DOHH2 (cell line): ENCODE measurements around the gene PTPA.

Source experiments
- H3F3A ChIP-seq: fragments of 200-600 bp; sonication (generic), shearing (Covaris generic); 2 replicates; pipeline ENCODE4 v1.6.0; 2016; ENCODE audit warnings: antibody characterized with exemption, mild to moderate bottlenecking; ENCODE audit not compliant: control insufficient read depth, insufficient read depth
- H3K27ac ChIP-seq: fragments of 200-600 bp; sonication (generic); 2 replicates; pipeline ENCODE4 v1.5.1; 2014; ENCODE audit warnings: low read depth, mild to moderate bottlenecking, low read length, moderate library complexity
- H3K27me3 ChIP-seq: fragments of 200-600 bp; sonication (generic); 2 replicates; pipeline ENCODE4 v1.6.1; 2014; ENCODE audit warnings: mild to moderate bottlenecking, low read length, mixed read lengths; ENCODE audit not compliant: control insufficient read depth
- H3K36me3 ChIP-seq: fragments of 200-600 bp; sonication (generic); 2 replicates; pipeline ENCODE4 v1.6.1; 2014; ENCODE audit warnings: mild to moderate bottlenecking, low read length, moderate library complexity, mixed read lengths; ENCODE audit not compliant: control insufficient read depth
- H3K4me1 ChIP-seq: fragments of 200-600 bp; sonication (generic); 2 replicates; pipeline ENCODE4 v1.6.1; 2014; ENCODE audit warnings: mild to moderate bottlenecking, low read length, mixed read lengths; ENCODE audit not compliant: control insufficient read depth
- H3K4me2 ChIP-seq: fragments of 200-600 bp; sonication (generic); 2 replicates; pipeline ENCODE4 v1.6.0; 2014; ENCODE audit warnings: mild to moderate bottlenecking, low read length, moderate library complexity
- H3K4me3 ChIP-seq: fragments of 200-600 bp; sonication (generic); 2 replicates; pipeline ENCODE4 v1.5.1; 2014; ENCODE audit warnings: mild to moderate bottlenecking, low read length, mixed read lengths
- H3K79me2 ChIP-seq: fragments of 200-600 bp; sonication (generic); 2 replicates; pipeline ENCODE4 v1.6.1; 2014; ENCODE audit warnings: mild to moderate bottlenecking, low read length, mixed read lengths; ENCODE audit not compliant: control insufficient read depth
- H3K9me2 ChIP-seq: fragments of 200-600 bp; sonication (generic); replicated peaks from 2 replicates; pipeline ENCODE4 v1.6.1; 2014; ENCODE audit warnings: mild to moderate bottlenecking, low read length, mixed read lengths; ENCODE audit not compliant: control insufficient read depth
- H3K9me3 ChIP-seq: fragments of 200-600 bp; sonication (generic); 2 replicates; pipeline ENCODE4 v1.6.1; 2014; ENCODE audit warnings: antibody characterized with exemption, low read length, mixed read lengths; ENCODE audit not compliant: control insufficient read depth, insufficient read depth
- H4K20me1 ChIP-seq: fragments of 200-600 bp; sonication (generic); 2 replicates; pipeline ENCODE4 v1.6.0; 2014; ENCODE audit warnings: low read depth, mild to moderate bottlenecking, antibody characterized with exemption, low read length, moderate library complexity; ENCODE audit not compliant: control insufficient read depth, insufficient read depth
- EZH2phosphoT487 ChIP-seq: fragments of 200-600 bp; sonication (generic); IDR thresholded peaks from 2 replicates; pipeline ENCODE4 v1.6.1; 2017; ENCODE audit warnings: borderline replicate concordance, mild to moderate bottlenecking, antibody characterized with exemption, low read length, moderate library complexity, mixed read lengths
- TF ChIP-seq, protein P1 (sequence below): fragments of 200-600 bp; sonication (generic); IDR thresholded peaks from one replicate; pipeline ENCODE4 v1.5.1; 2014; ENCODE audit warnings: antibody characterized with exemption, mild to moderate bottlenecking, low read depth, low read length; ENCODE audit not compliant: poor library complexity, severe bottlenecking

The PTPA gene

DNA sequence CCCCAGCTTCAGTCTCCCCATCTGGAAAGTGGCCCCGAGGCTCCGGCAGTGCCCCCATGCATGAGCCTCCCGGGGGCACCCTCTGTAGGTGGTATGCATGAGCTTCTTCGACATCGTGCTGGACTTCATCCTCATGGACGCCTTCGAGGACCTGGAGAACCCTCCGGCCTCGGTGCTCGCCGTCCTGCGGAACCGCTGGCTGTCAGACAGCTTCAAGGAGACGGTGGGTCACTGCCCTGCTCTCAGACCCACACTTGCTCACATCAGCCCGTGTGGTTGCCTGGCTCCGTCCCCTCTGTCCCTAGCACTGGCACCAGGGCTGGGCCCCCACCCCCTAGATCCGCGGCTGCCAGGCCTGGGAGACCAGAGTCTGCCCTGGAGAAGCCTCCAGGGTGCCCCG lies 43.1 kb upstream of the PTPA start:
- no peaks in the 10 kb centered on the region for H3K27me3 ChIP-seq
- no peaks in the 10 kb centered on the region for H3K9me3 ChIP-seq
- no peaks in the 10 kb centered on the region for H3K9me2 ChIP-seq
- peaks cover 8% of the 10 kb centered on the region; the same call in 1 of the 2 replicates for H3K36me3 ChIP-seq
- no peaks in the 10 kb centered on the region; the same call in 1 of the 2 replicates for H3K4me1 ChIP-seq
- TF ChIP-seq, protein P1, sequence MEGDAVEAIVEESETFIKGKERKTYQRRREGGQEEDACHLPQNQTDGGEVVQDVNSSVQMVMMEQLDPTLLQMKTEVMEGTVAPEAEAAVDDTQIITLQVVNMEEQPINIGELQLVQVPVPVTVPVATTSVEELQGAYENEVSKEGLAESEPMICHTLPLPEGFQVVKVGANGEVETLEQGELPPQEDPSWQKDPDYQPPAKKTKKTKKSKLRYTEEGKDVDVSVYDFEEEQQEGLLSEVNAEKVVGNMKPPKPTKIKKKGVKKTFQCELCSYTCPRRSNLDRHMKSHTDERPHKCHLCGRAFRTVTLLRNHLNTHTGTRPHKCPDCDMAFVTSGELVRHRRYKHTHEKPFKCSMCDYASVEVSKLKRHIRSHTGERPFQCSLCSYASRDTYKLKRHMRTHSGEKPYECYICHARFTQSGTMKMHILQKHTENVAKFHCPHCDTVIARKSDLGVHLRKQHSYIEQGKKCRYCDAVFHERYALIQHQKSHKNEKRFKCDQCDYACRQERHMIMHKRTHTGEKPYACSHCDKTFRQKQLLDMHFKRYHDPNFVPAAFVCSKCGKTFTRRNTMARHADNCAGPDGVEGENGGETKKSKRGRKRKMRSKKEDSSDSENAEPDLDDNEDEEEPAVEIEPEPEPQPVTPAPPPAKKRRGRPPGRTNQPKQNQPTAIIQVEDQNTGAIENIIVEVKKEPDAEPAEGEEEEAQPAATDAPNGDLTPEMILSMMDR: no peak
- no peak for TF ChIP-seq EZH2phosphoT487
- no peaks in the 10 kb centered on the region for H3K79me2 ChIP-seq
- no peak overlapping the region for H3K4me2 ChIP-seq
- no peak overlapping the region for H3K27ac ChIP-seq
- H3F3A ChIP-seq: no peaks in the 10 kb centered on the region
- no peak overlapping the region for H3K4me3 ChIP-seq
- no peaks in the 10 kb centered on the region for H4K20me1 ChIP-seq

DNA sequence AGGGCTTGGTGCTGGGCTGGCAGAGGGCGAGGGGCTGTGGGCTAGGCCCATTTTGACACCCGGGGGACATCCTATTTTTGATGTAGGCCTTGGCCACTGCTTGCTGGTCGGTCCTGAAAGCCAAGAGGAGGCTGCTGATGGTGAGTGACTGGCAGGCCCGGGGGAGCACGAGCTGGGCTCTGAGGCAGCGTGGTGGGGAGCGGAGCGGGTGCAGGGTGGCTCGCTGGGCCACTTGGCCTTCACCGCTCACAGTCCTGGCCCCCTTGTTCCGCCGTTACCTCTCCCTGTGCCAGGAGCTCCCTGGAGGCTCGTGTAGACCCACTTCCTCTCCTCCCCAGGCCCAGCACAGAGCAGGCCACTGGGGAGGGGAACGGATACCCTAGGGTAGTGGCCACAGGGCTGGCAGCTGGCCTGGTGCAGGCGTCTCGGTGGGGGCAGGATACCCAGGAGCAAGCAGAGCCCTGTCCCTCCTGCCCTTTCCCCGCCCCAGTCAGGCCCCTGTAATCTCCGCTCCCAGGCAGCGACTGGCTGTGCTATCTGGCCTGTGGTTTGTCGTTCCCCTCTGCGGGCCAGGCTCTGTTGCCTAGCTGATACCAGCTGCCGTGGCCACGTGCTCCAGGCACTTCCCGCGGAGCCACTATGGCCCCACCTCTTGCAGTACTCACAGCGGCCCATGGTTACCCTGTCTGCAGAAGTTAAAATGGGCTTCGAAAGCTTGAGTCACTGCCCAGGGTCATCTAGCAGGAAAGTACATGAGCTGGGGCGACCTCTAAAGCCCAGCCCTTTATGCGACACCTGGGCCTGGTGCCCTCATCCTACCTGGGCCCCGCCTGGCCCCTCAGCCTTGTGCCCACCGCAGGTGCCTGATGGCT lies 42.0 kb upstream of the PTPA start:
- H3K9me2 ChIP-seq: no peaks in the 10 kb centered on the region
- peaks cover 8% of the 10 kb centered on the region; the same call in 1 of the 2 replicates for H3K36me3 ChIP-seq
- no peaks in the 10 kb centered on the region for H3K79me2 ChIP-seq
- H3K27me3 ChIP-seq: no peaks in the 10 kb centered on the region
- no peaks in the 10 kb centered on the region for H4K20me1 ChIP-seq
- H3K9me3 ChIP-seq: no peaks in the 10 kb centered on the region
- H3K4me3 ChIP-seq: no peak overlapping the region
- H3F3A ChIP-seq: 0 out of 2 replicates have a peak, but pooled peaks cover 3% of the 10 kb centered on the region
- TF ChIP-seq, protein P1: no peak
- TF ChIP-seq EZH2phosphoT487: no peak
- no peaks in the 10 kb centered on the region; the same call in 1 of the 2 replicates for H3K4me1 ChIP-seq
- H3K4me2 ChIP-seq: no peak overlapping the region
- H3K27ac ChIP-seq: no peak overlapping the region

DNA sequence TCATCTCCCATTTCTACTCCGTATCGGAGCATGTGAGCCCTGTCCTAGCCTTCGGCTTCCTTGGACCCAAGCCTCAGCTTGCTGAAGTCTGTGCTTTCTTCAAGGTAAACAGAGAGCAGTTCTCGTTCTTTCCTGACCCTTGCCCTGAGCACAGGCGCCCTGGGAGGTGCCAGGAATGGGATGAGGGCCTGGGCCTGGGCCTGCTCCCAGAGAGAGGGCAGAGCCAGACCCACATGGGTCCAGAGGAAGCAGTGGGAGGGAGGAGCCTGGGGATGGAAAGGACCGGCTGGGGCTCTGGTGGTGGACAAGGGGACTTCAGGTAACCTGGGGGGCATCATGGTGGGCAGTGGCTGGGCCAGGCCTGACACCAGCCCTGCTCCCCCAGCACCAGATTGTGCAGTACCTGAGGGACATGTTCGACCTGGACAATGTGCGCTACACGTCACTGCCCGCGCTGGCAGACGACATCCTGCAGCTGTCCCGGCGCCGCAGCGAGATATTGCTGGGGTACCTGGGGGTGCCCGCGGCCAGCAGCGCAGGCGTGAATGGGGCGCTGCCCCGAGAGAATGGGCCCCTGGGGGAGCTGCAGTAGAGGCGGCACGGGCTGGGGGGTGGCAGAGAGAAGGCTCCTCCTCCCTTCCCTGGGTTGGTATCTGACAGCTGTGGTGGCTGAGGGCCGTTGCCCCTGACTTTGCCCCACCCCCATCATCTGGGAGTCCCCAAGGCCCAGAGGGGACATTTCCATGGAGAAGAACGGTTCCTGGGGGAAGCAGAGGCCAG lies 41.2 kb upstream of the PTPA start:
- H3K4me2 ChIP-seq: no peak overlapping the region
- no peaks in the 10 kb centered on the region for H3K79me2 ChIP-seq
- no peaks in the 10 kb centered on the region for H4K20me1 ChIP-seq
- H3F3A ChIP-seq: 0 out of 2 replicates have a peak, but pooled peaks cover 3% of the 10 kb centered on the region
- H3K9me3 ChIP-seq: no peaks in the 10 kb centered on the region
- no peak overlapping the region for H3K4me3 ChIP-seq
- H3K36me3 ChIP-seq: peaks cover 8% of the 10 kb centered on the region; the same call in 1 of the 2 replicates
- H3K9me2 ChIP-seq: no peaks in the 10 kb centered on the region
- no peak overlapping the region for H3K27ac ChIP-seq
- H3K4me1 ChIP-seq: no peaks in the 10 kb centered on the region; the same call in 1 of the 2 replicates
- no peaks in the 10 kb centered on the region for H3K27me3 ChIP-seq
- TF ChIP-seq, protein P1: no peak
- TF ChIP-seq EZH2phosphoT487: no peak
